WTC11 (cell line): ENCODE measurements around the gene BACH2. TPM values are rescaled to one million over a fixed set of nuclear protein-coding genes. Genes with fewer than 3 reads are reported as not detected.

Experiments used
- ATAC-seq: fragments of 200-7000 bp; cut with Tn5 transposase; 2 replicates; pipeline ENCODE4 v1.10.0; 2021; ENCODE audit warnings: mild to moderate bottlenecking, moderate library complexity
- CTCF ChIA-PET: fragments of 300-600 bp; sonication (Branson Sonifier 250); formaldehyde crosslinking; loops from one replicate; lab custom pipeline; 2021; ENCODE audit warnings: antibody characterized with exemption; lab: Charles Lee
- POLR2A ChIA-PET: fragments of 350-600 bp; sonication (Branson Sonifier 250); formaldehyde crosslinking; loops from one replicate; lab custom pipeline; 2021; ENCODE audit warnings: antibody characterized with exemption; lab: Charles Lee
- DNase-seq: peaks from one replicate; pipeline ENCODE4 v3.0.0; 2021; ENCODE audit warnings: low spot score
- H3K27ac Mint-ChIP-seq: 2 replicates; pipeline ENCODE4 v1.8.0; 2021; ENCODE audit warnings: mixed read lengths
- H3K27me3 Mint-ChIP-seq: 2 replicates; pipeline ENCODE4 v1.8.0; 2021; ENCODE audit warnings: low read depth, mild to moderate bottlenecking, moderate library complexity, mixed read lengths
- H3K36me3 Mint-ChIP-seq: 2 replicates; pipeline ENCODE4 v1.8.0; 2021; ENCODE audit warnings: mixed read lengths
- H3K4me1 Mint-ChIP-seq: 2 replicates; pipeline ENCODE4 v1.8.0; 2022; ENCODE audit warnings: mixed read lengths
- H3K4me3 Mint-ChIP-seq: 2 replicates; pipeline ENCODE4 v1.8.0; 2021; ENCODE audit warnings: mild to moderate bottlenecking, moderate library complexity, mixed read lengths
- H3K9me3 Mint-ChIP-seq: 2 replicates; pipeline ENCODE4 v1.8.0; 2021; ENCODE audit warnings: mixed read lengths
- AR ChIP-seq: fragments of 250-450 bp; sonication (Bioruptor Pico); IDR thresholded peaks from 2 replicates; pipeline ENCODE4 v1.9.0; 2021; ENCODE audit warnings: mild to moderate bottlenecking
- ARID4B ChIP-seq: sonication (generic); formaldehyde crosslinking; IDR thresholded peaks from 2 replicates; pipeline ENCODE4 v1.8.0; 2023; ENCODE audit warnings: missing genetic modification reagents, mild to moderate bottlenecking, borderline replicate concordance
- ATF2 ChIP-seq: sonication (generic); formaldehyde crosslinking; IDR thresholded peaks from 2 replicates; pipeline ENCODE4 v1.8.1; 2022; ENCODE audit warnings: low read depth, missing genetic modification reagents, borderline replicate concordance
- ATF6 ChIP-seq: sonication (generic); formaldehyde crosslinking; IDR thresholded peaks from 2 replicates; pipeline ENCODE4 v1.8.1; 2023; ENCODE audit warnings: mild to moderate bottlenecking, missing genetic modification reagents
- E2F5 ChIP-seq: sonication (generic); formaldehyde crosslinking; IDR thresholded peaks from 2 replicates; pipeline ENCODE4 v1.8.1; 2022; ENCODE audit warnings: mild to moderate bottlenecking, moderate library complexity, missing genetic modification reagents
- EMX1 ChIP-seq: fragments of 250-450 bp; sonication (Bioruptor Pico); IDR thresholded peaks from 2 replicates; pipeline ENCODE4 v1.8.0; 2021; ENCODE audit warnings: mild to moderate bottlenecking
- ERG ChIP-seq: fragments of 250-450 bp; sonication (Bioruptor Pico); IDR thresholded peaks from 2 replicates; pipeline ENCODE4 v1.8.0; 2021; ENCODE audit warnings: mild to moderate bottlenecking
- FOXJ3 ChIP-seq: sonication (generic); formaldehyde crosslinking; IDR thresholded peaks from 2 replicates; pipeline ENCODE4 v1.9.0; 2021; ENCODE audit warnings: missing genetic modification reagents, mild to moderate bottlenecking, borderline replicate concordance
- FOXK1 ChIP-seq: sonication (generic); formaldehyde crosslinking; IDR thresholded peaks from 2 replicates; pipeline ENCODE4 v1.8.0; 2022; ENCODE audit warnings: mild to moderate bottlenecking, moderate library complexity, missing genetic modification reagents
- FOXP1 ChIP-seq: sonication (generic); formaldehyde crosslinking; IDR thresholded peaks from 2 replicates; pipeline ENCODE4 v1.8.0; 2022; ENCODE audit warnings: missing genetic modification reagents, mild to moderate bottlenecking, moderate library complexity, borderline replicate concordance
- JUN ChIP-seq: sonication (generic); formaldehyde crosslinking; IDR thresholded peaks from 2 replicates; pipeline ENCODE4 v1.8.0; 2023; ENCODE audit warnings: mild to moderate bottlenecking, missing genetic modification reagents
- NR1H2 ChIP-seq: sonication (generic); formaldehyde crosslinking; IDR thresholded peaks from 2 replicates; pipeline ENCODE4 v1.9.0; 2021; ENCODE audit warnings: mild to moderate bottlenecking, moderate library complexity, missing genetic modification reagents
- PREB ChIP-seq: sonication (generic); formaldehyde crosslinking; IDR thresholded peaks from 2 replicates; pipeline ENCODE4 v1.8.1; 2022; ENCODE audit warnings: mild to moderate bottlenecking, missing genetic modification reagents, moderate library complexity, borderline replicate concordance
- SMAD4 ChIP-seq: sonication (generic); formaldehyde crosslinking; IDR thresholded peaks from 2 replicates; pipeline ENCODE4 v1.8.0; 2022; ENCODE audit warnings: mild to moderate bottlenecking, missing genetic modification reagents
- TEAD1 ChIP-seq: sonication (generic); formaldehyde crosslinking; IDR thresholded peaks from 2 replicates; pipeline ENCODE4 v1.8.0; 2022; ENCODE audit warnings: mild to moderate bottlenecking, missing genetic modification reagents
- TEAD4 ChIP-seq: sonication (generic); formaldehyde crosslinking; IDR thresholded peaks from 2 replicates; pipeline ENCODE4 v1.8.0; 2022; ENCODE audit warnings: mild to moderate bottlenecking, missing genetic modification reagents
- ZNF232 ChIP-seq: sonication (generic); formaldehyde crosslinking; IDR thresholded peaks from 2 replicates; pipeline ENCODE4 v1.8.0; 2022; ENCODE audit warnings: mild to moderate bottlenecking, missing genetic modification reagents
- ZNF512 ChIP-seq: sonication (generic); formaldehyde crosslinking; IDR thresholded peaks from 2 replicates; pipeline ENCODE4 v1.8.1; 2022; ENCODE audit warnings: missing genetic modification reagents, borderline replicate concordance
- ZNF671 ChIP-seq: fragments of 250-450 bp; sonication (Bioruptor Pico); IDR thresholded peaks from 2 replicates; pipeline ENCODE4 v1.8.0; 2021; ENCODE audit warnings: mild to moderate bottlenecking
- ZSCAN18 ChIP-seq: fragments of 250-450 bp; sonication (Bioruptor Pico); IDR thresholded peaks from 2 replicates; pipeline ENCODE4 v2.1.2; 2022; ENCODE audit warnings: mild to moderate bottlenecking, moderate library complexity
- total RNA-seq: library from RNA; stranded (reverse); gene quantifications from 3 replicates; pipeline ENCODE4 v1.2.3, GENCODE V29; 2021

The BACH2 gene
- total RNA-seq, 1 experiment from 2014 or later = 5.9 TPM

GRCh38 chr6:90033746-90034271, 262.8 kb downstream of the BACH2 start:
- H3K9me3 Mint-ChIP-seq = 0 out of 2 replicates have a peak, but pooled peaks cover 6% of the 10 kb centered on the region
- ChIA-PET POLR2A (no interaction called here), CTCF (interaction anchor here (1.0 kb wide), 1 partner anchor 93 kb away, joined by 5 read pairs; no protein-coding TSS in a partner anchor)
- DNase-seq (no peak), ATAC-seq (no peak)
- no peaks in the 10 kb centered on the region; the same call in 1 of the 2 replicates for H3K27me3 Mint-ChIP-seq
- no peak overlapping the region for H3K27ac Mint-ChIP-seq
- TF ChIP-seq NR1H2 (CRISPR knock-in tag) (no peak), ATF2 (CRISPR knock-in tag) (no peak), TEAD4 (no peak), ZNF671 (CRISPR knock-in tag) (no peak), FOXK1 (no peak), ATF6 (no peak), SMAD4 (CRISPR knock-in tag) (no peak), JUN (CRISPR knock-in tag) (no peak), ARID4B (no peak), AR (no peak), ZSCAN18 (CRISPR knock-in tag) (no peak), E2F5 (no peak), EMX1 (CRISPR knock-in tag) (no peak), FOXJ3 (CRISPR knock-in tag) (no peak), FOXP1 (CRISPR knock-in tag) (no peak), ERG (CRISPR knock-in tag) (no peak), TEAD1 (CRISPR knock-in tag) (no peak), ZNF512 (no peak), PREB (CRISPR knock-in tag) (no peak), ZNF232 (CRISPR knock-in tag) (no peak)
- H3K4me1 Mint-ChIP-seq = peaks cover 7% of the 10 kb centered on the region
- no peaks in the 10 kb centered on the region for H3K36me3 Mint-ChIP-seq
- no peak overlapping the region for H3K4me3 Mint-ChIP-seq
